SK-N-SH (cell line): ENCODE data around the gene RGL1. TPM values are rescaled to one million over a fixed set of nuclear protein-coding genes. Genes with fewer than 3 reads are reported as not detected.

Source experiments
- CTCF ChIA-PET: fragments of 300-600, 350-600 bp; formaldehyde crosslinking; extraction: SDS; loops from one replicate; lab custom pipeline; 2021; lab: Yijun Ruan, JAX
- POLR2A ChIA-PET: fragments of 350-600 bp; sonication (Branson Sonifier 250); formaldehyde crosslinking; extraction: SDS; loops from one replicate; lab custom pipeline; 2020; ENCODE audit warnings: antibody characterized with exemption, inconsistent platforms; lab: Yijun Ruan, JAX
- DNase-seq: peaks from one replicate; pipeline ENCODE4 v3.0.0; 2012
- H2AFZ ChIP-seq: fragments of 200-600 bp; sonication (generic); 2 replicates; pipeline ENCODE4 v1.8.1; 2016; ENCODE audit warnings: antibody characterized with exemption, mild to moderate bottlenecking, low read depth
- H3F3A ChIP-seq: fragments of 200-600 bp; sonication (generic); replicated peaks from 2 replicates; pipeline ENCODE3; 2016; ENCODE audit warnings: antibody characterized with exemption, mild to moderate bottlenecking; ENCODE audit not compliant: insufficient read depth
- H3K27ac ChIP-seq, 2 experiments: fragments of 200-500 bp in 1 of 2; fragments of 200-600 bp in 1 of 2; sonication (Bioruptor generic) in 1 of 2; sonication (generic), shearing (Covaris generic) in 1 of 2; 2 replicates each; pipeline versions ENCODE4 v1.5.1 to v1.6.1; 2014 to 2016; ENCODE audit warnings: low read depth in 2 of 2, inconsistent platforms in 1 of 2, low read length in 1 of 2, mild to moderate bottlenecking in 1 of 2, mixed read lengths in 1 of 2
- H3K27me3 ChIP-seq: fragments of 200-600 bp; sonication (generic), shearing (Covaris generic); 2 replicates; pipeline ENCODE4 v1.6.1; 2016; ENCODE audit warnings: mixed run types; ENCODE audit not compliant: insufficient read depth
- H3K36me3 ChIP-seq, 2 experiments: fragments of 200-500 bp in 1 of 2; fragments of 200-600 bp in 1 of 2; sonication (Bioruptor generic) in 1 of 2; sonication (generic) in 1 of 2; replicated peaks in 1 of 2; 2 replicates each; pipeline versions ENCODE3 to v1.5.1; 2014 to 2016; ENCODE audit warnings: low read length in 1 of 2, mild to moderate bottlenecking in 1 of 2; ENCODE audit not compliant: insufficient read depth in 2 of 2, control insufficient read depth in 1 of 2
- H3K4me1 ChIP-seq, 2 experiments: fragments of 200-500 bp in 1 of 2; fragments of 200-600 bp in 1 of 2; sonication (Bioruptor generic) in 1 of 2; sonication (generic), shearing (Covaris generic) in 1 of 2; 2 replicates each; pipeline versions ENCODE4 v1.5.1 to v1.6.1; 2014 to 2016; ENCODE audit warnings: low read depth in 1 of 2, low read length in 1 of 2, mixed run types in 1 of 2; ENCODE audit not compliant: insufficient read depth in 2 of 2, control insufficient read depth in 1 of 2
- H3K4me2 ChIP-seq: fragments of 200-600 bp; sonication (generic), shearing (Covaris generic); 2 replicates; pipeline ENCODE4 v1.6.1; 2017; ENCODE audit warnings: mixed run types
- H3K4me3 ChIP-seq, 2 experiments: fragments of 200-500 bp in 1 of 2; fragments of 200-600 bp in 1 of 2; sonication (Bioruptor generic) in 1 of 2; sonication (generic), shearing (Covaris generic) in 1 of 2; 2 replicates each; pipeline versions ENCODE4 v1.5.1 to v1.8.1; 2014 to 2016; ENCODE audit warnings: low read depth in 2 of 2, inconsistent platforms in 1 of 2, low read length in 1 of 2, mild to moderate bottlenecking in 1 of 2, mixed read lengths in 1 of 2, moderate library complexity in 1 of 2
- H3K79me2 ChIP-seq: fragments of 200-600 bp; sonication (generic); 2 replicates; pipeline ENCODE4 v1.8.1; 2017; ENCODE audit warnings: mild to moderate bottlenecking; ENCODE audit not compliant: insufficient read depth
- H3K9ac ChIP-seq: fragments of 200-600 bp; sonication (generic); 2 replicates; pipeline ENCODE4 v1.6.1; 2017; ENCODE audit warnings: mixed run types
- H3K9me2 ChIP-seq: fragments of 200-600 bp; sonication (generic); 2 replicates; pipeline ENCODE4 v1.6.1; 2017; ENCODE audit warnings: mixed run types
- H3K9me3 ChIP-seq: fragments of 200-600 bp; sonication (generic); 2 replicates; pipeline ENCODE4 v1.6.1; 2017; ENCODE audit warnings: mixed run types, mild to moderate bottlenecking, moderate library complexity
- H4K20me1 ChIP-seq: fragments of 200-600 bp; sonication (generic); 2 replicates; pipeline ENCODE4 v1.6.1; 2017; ENCODE audit warnings: mild to moderate bottlenecking, mixed run types; ENCODE audit not compliant: insufficient read depth
- CHD2 ChIP-seq: fragments of 150-350 bp; IDR thresholded peaks from 2 replicates; pipeline ENCODE4 v1.6.1; 2018; ENCODE audit warnings: low read length; ENCODE audit not compliant: partially characterized antibody
- EP300 ChIP-seq, 2 experiments: IDR thresholded peaks; 2 replicates each; pipeline versions ENCODE4 v1.4.0 to v1.6.1; 2012; ENCODE audit warnings: borderline replicate concordance in 1 of 2, low read depth in 1 of 2, low read length in 1 of 2
- GABPA ChIP-seq: IDR thresholded peaks from 2 replicates; pipeline ENCODE4 v1.4.0; 2012; ENCODE audit warnings: low read depth, mild to moderate bottlenecking
- MEF2A ChIP-seq: IDR thresholded peaks from 2 replicates; pipeline ENCODE4 v1.4.0; 2012; ENCODE audit warnings: low read depth, borderline replicate concordance
- MXI1 ChIP-seq: IDR thresholded peaks from 2 replicates; pipeline ENCODE4 v1.6.1; 2012; ENCODE audit warnings: mild to moderate bottlenecking, low read depth, low read length, improper control_type of control experiment
- NRF1 ChIP-seq: IDR thresholded peaks from 2 replicates; pipeline ENCODE4 v1.6.1; 2012; ENCODE audit warnings: low read depth, mild to moderate bottlenecking, low read length
- RFX5 ChIP-seq: IDR thresholded peaks from 2 replicates; pipeline ENCODE4 v1.6.1; 2012; ENCODE audit warnings: mild to moderate bottlenecking, improper control_type of control experiment, low read length
- WGBS: methylation state at CpG from one replicate; pipeline ENCODE4 v1.1.6; 2017; ENCODE audit warnings: low lambda C conversion rate; 5-methylcytosine and 5-hydroxymethylcytosine counted together
- polyA plus RNA-seq, 3 experiments: library from polyadenylated mRNA; depleted of rRNA; stranded (reverse); fragments of >200 nt; gene quantifications; 2 replicates each; pipeline ENCODE4 v1.2.3, GENCODE V29; 2012
- TF ChIP-seq, protein P1 (sequence below): fragments of 150-350 bp; IDR thresholded peaks from 2 replicates; pipeline ENCODE4 v1.6.1; 2016; ENCODE audit warnings: mild to moderate bottlenecking, low read depth, low read length
- TF ChIP-seq, protein P2 (sequence below): fragments of 150-350 bp; IDR thresholded peaks from 2 replicates; pipeline ENCODE4 v1.6.1; 2017; ENCODE audit warnings: antibody characterized with exemption, low read length, low read depth, borderline replicate concordance
- TF ChIP-seq, protein P3 (sequence below): IDR thresholded peaks from 2 replicates; pipeline ENCODE4 v1.6.1; 2012; ENCODE audit warnings: mild to moderate bottlenecking, low read depth, low read length, moderate library complexity

RGL1 gene
- polyA plus RNA-seq, 1 of the 3 experiments (the other 2 are of a cell fraction) = 8.3 TPM

GRCh38 chr1:183894290-183894565 lies 89.3 kb downstream of the RGL1 start:
- peaks cover 29 to 89% of the 10 kb centered on the region in 2 experiments for H3K36me3 ChIP-seq
- H3K9me2 ChIP-seq = no peaks in the 10 kb centered on the region
- WGBS = 25% methylated on average over 1 of the region's 1 CpG
- no peaks in the 10 kb centered on the region for H3F3A ChIP-seq
- H3K27me3 ChIP-seq = no peaks in the 10 kb centered on the region
- no peak overlapping the region for H3K9ac ChIP-seq
- H3K27ac ChIP-seq = peak overlapping the region in 1 of 2 experiments; percentile 39; a peak in 1 of 4 replicates
- CTCF ChIA-PET = interaction anchor here (1.5 kb wide), 1 partner anchor 20 kb away, joined by 4 read pairs; no protein-coding TSS in a partner anchor
- TF ChIP-seq MXI1 (no peak), EP300 (IDR thresholded peaks at IDR 0.05; ENCODE audit: borderline replicate concordance in 1 of 2, low read depth in 1 of 2, low read length in 1 of 2) (no peak)
- H4K20me1 ChIP-seq = no peaks in the 10 kb centered on the region
- no peak overlapping the region for H2AFZ ChIP-seq
- peaks cover 0 to 12% of the 10 kb centered on the region in 2 experiments; a peak in 3 of 4 replicates for H3K4me1 ChIP-seq
- H3K9me3 ChIP-seq = no peaks in the 10 kb centered on the region
- no peak for DNase-seq
- no peaks in the 10 kb centered on the region for H3K79me2 ChIP-seq
- POLR2A ChIA-PET = no interaction called here
- H3K4me3 ChIP-seq = no peak overlapping the region
- no peak overlapping the region for H3K4me2 ChIP-seq

- Histone ChIP-seq H3K4me2 (no peak overlapping the region), H3K27me3 (no peaks in the 10 kb centered on the region), H2AFZ (no peak overlapping the region), H3K79me2 (no peaks in the 10 kb centered on the region), H3K27ac (no peak overlapping the region), H3K4me3 (no peak overlapping the region), H3K9me3 (no peaks in the 10 kb centered on the region), H3K9ac (no peak overlapping the region), H3K9me2 (no peaks in the 10 kb centered on the region), H3F3A (no peaks in the 10 kb centered on the region), H3K36me3 (peaks cover 33 to 76% of the 10 kb centered on the region in 2 experiments), H4K20me1 (no peaks in the 10 kb centered on the region), H3K4me1 (peaks cover 0 to 12% of the 10 kb centered on the region in 2 experiments; a peak in 2 of 4 replicates)
- POLR2A ChIA-PET = no interaction called here
- no peak for DNase-seq
- CTCF ChIA-PET = interaction anchor here (1.3 to 1.4 kb wide), 2 partner anchors 16 to 138 kb away, joined by 3 read pairs; no protein-coding TSS in a partner anchor
- TF ChIP-seq NRF1 (no peak), GABPA (no peak), CHD2 (no peak), RFX5 (no peak), MXI1 (no peak), MEF2A (no peak)
- TF ChIP-seq, protein P1, sequence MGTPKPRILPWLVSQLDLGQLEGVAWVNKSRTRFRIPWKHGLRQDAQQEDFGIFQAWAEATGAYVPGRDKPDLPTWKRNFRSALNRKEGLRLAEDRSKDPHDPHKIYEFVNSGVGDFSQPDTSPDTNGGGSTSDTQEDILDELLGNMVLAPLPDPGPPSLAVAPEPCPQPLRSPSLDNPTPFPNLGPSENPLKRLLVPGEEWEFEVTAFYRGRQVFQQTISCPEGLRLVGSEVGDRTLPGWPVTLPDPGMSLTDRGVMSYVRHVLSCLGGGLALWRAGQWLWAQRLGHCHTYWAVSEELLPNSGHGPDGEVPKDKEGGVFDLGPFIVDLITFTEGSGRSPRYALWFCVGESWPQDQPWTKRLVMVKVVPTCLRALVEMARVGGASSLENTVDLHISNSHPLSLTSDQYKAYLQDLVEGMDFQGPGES = no peak
- TF ChIP-seq, protein P2, sequence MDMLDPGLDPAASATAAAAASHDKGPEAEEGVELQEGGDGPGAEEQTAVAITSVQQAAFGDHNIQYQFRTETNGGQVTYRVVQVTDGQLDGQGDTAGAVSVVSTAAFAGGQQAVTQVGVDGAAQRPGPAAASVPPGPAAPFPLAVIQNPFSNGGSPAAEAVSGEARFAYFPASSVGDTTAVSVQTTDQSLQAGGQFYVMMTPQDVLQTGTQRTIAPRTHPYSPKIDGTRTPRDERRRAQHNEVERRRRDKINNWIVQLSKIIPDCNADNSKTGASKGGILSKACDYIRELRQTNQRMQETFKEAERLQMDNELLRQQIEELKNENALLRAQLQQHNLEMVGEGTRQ = no peak
- TF ChIP-seq, protein P3, sequence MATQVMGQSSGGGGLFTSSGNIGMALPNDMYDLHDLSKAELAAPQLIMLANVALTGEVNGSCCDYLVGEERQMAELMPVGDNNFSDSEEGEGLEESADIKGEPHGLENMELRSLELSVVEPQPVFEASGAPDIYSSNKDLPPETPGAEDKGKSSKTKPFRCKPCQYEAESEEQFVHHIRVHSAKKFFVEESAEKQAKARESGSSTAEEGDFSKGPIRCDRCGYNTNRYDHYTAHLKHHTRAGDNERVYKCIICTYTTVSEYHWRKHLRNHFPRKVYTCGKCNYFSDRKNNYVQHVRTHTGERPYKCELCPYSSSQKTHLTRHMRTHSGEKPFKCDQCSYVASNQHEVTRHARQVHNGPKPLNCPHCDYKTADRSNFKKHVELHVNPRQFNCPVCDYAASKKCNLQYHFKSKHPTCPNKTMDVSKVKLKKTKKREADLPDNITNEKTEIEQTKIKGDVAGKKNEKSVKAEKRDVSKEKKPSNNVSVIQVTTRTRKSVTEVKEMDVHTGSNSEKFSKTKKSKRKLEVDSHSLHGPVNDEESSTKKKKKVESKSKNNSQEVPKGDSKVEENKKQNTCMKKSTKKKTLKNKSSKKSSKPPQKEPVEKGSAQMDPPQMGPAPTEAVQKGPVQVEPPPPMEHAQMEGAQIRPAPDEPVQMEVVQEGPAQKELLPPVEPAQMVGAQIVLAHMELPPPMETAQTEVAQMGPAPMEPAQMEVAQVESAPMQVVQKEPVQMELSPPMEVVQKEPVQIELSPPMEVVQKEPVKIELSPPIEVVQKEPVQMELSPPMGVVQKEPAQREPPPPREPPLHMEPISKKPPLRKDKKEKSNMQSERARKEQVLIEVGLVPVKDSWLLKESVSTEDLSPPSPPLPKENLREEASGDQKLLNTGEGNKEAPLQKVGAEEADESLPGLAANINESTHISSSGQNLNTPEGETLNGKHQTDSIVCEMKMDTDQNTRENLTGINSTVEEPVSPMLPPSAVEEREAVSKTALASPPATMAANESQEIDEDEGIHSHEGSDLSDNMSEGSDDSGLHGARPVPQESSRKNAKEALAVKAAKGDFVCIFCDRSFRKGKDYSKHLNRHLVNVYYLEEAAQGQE = no peak
- 83% methylated on average over 4 of the region's 4 CpGs for WGBS
These were observed 91.6 kb downstream of the RGL1 start for GRCh38 chr1:183896466-183897048.
